ENCODE data around the gene SGMS1. TPM values are rescaled to one million over a fixed set of nuclear protein-coding genes. Genes with fewer than 3 reads are reported as not detected.
"Not testable (repeated sequence)": the region's sequence is repeated elsewhere in the genome, so short reads cannot be mapped to it uniquely, and the experiment has no call there.

The SGMS1 gene
- total and polyA plus RNA-seq, 4 experiments from 2014 or later = 10.0 to 33.0 (median 20.3) TPM

DNA sequence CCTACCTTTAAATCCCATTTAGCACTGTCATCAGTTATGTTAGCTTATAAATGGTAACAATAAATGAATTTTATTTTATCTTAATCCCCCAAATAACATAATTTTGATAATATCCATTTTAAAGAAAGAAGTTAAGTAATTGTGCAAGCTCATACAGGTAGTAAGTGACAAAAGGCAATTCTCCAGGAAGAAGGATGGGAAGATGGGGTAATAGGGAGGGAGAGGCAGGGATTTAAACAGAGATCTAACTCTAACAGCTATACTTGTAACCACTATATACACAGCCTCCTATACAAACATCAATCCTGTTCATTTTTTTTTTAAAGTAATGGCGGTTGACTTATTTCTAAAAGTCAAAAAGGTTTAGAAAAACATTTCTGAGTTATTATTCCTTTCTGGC is 119.4 kb downstream of the SGMS1 start:
- no peak overlapping the region for H3K27ac ChIP-seq (ENCODE audit: low read depth, low read length)
- no peaks in the 10 kb centered on the region for H3K9me3 ChIP-seq (ENCODE audit: control insufficient read depth in 1 of 2, low read length in 2 of 2)
- intact Hi-C loops (cut with micrococcal nuclease) = no loop called here
- peaks cover 41% of the 10 kb centered on the region for H3K4me1 ChIP-seq (ENCODE audit: insufficient read depth, low read length)
- Mint-ChIP-seq H3K4me3 (no peak overlapping the region), H3K9me3 (no peaks in the 10 kb centered on the region), H3K27ac (no peak overlapping the region), H3K27me3 (no peaks in the 10 kb centered on the region), H3K4me1 (peaks cover 37 to 60% (median 51%) of the 10 kb centered on the region in 4 donors), H3K36me3 (peaks cover 7 to 14% of the 10 kb centered on the region in 2 donors)
- CTCF ChIA-PET (ENCODE audit: partially characterized antibody) = interaction anchor here (0.7 to 1.2 kb wide), 2 partner anchors 84 to 118 kb away, joined by 3 read pairs; no protein-coding TSS in a partner anchor
- H3K4me3 ChIP-seq (ENCODE audit: low read length in 2 of 2) = no peak overlapping the region
- H3K27me3 ChIP-seq (ENCODE audit: insufficient read depth, low read length) = no peaks in the 10 kb centered on the region
- POLR2A ChIA-PET (ENCODE audit: partially characterized antibody) = no interaction called here
- no peak for DNase-seq
- H3K36me3 ChIP-seq (ENCODE audit: insufficient read depth, low read length) = no peaks in the 10 kb centered on the region

DNA sequence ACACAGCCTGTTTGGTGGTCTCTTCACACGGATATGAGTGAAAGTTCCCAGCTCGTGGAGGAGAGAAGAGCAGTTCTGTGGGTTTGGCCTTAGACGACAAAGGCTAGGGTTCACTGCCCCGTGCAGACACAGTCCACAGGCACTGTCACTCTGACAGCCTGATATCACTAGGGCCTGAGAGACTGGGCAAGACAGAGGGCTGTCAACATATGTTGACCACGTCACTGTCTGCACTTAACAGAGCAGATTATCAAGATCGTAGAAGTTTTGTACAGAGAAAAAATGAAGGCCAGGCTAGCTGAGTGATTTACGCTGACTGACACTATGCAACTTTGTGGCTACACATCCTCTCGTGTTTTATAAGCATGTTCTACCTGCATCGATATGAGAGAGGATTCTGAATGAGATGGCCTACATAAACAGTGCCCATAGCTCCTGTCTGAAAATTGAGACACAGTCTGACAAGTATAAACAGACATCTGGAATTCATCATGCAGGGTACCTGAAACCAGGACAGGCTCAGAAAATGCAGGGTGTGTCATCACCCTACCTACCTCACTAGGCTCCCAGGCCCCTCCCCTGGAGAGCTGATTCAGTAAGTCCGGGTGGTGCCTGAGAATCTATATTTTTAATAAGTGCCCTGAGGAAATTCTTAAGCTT is 120.0 kb downstream of the SGMS1 start:
- no peaks in the 10 kb centered on the region for H3K27me3 Mint-ChIP-seq
- H3K9me3 Mint-ChIP-seq = no peaks in the 10 kb centered on the region
- Histone ChIP-seq H3K27me3 (ENCODE audit: insufficient read depth, low read length) (no peaks in the 10 kb centered on the region), H3K27ac (ENCODE audit: low read depth, low read length) (no peak overlapping the region), H3K9me3 (ENCODE audit: control insufficient read depth in 1 of 2, low read length in 2 of 2) (no peaks in the 10 kb centered on the region), H3K4me3 (ENCODE audit: low read length in 2 of 2) (no peak overlapping the region), H3K36me3 (ENCODE audit: insufficient read depth, low read length) (no peaks in the 10 kb centered on the region), H3K4me1 (ENCODE audit: insufficient read depth, low read length) (peaks cover 35% of the 10 kb centered on the region)
- ChIA-PET CTCF (ENCODE audit: partially characterized antibody) (interaction anchor here (0.7 to 1.2 kb wide), 2 partner anchors 84 to 119 kb away, joined by 3 read pairs; no protein-coding TSS in a partner anchor), POLR2A (ENCODE audit: partially characterized antibody) (no interaction called here)
- H3K4me3 Mint-ChIP-seq = no peak overlapping the region
- no peak for DNase-seq
- H3K36me3 Mint-ChIP-seq = peaks cover 7 to 18% of the 10 kb centered on the region in 2 donors
- H3K27ac Mint-ChIP-seq = peak overlapping the region in 1 of 7 donors; percentile 67
- peaks cover 32 to 54% (median 46%) of the 10 kb centered on the region in 4 donors for H3K4me1 Mint-ChIP-seq
- intact Hi-C loops (cut with micrococcal nuclease) = no loop called here

DNA sequence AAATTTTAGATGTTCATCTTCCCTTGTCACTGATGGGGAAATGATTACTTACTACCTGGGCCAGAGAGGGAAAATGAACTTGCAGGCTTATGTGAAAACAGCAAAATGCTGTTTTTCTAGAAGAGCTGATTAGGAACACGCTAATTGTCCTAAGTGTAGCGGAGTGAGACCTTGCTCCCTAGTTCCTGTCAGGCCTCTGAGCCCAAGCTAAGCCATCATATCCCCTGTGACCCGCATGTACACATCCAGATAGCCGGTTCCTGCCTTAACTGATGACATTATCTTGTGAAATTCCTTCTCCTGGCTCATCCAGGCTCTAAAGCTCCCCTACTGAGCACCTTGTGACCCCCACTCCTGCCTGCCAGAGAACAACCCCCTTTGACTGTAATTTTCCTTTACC is 120.6 kb downstream of the SGMS1 start:
- DNase-seq; H3K9me3 ChIP-seq (ENCODE audit: control insufficient read depth in 1 of 2, low read length in 2 of 2); intact Hi-C loops (cut with micrococcal nuclease); H3K27me3 ChIP-seq (ENCODE audit: insufficient read depth, low read length); H3K4me3 Mint-ChIP-seq; POLR2A ChIA-PET (ENCODE audit: partially characterized antibody); H3K36me3 ChIP-seq (ENCODE audit: insufficient read depth, low read length); H3K4me3 ChIP-seq (ENCODE audit: low read length in 2 of 2); H3K27ac ChIP-seq (ENCODE audit: low read depth, low read length); H3K27me3 Mint-ChIP-seq; H3K9me3 Mint-ChIP-seq: not testable (repeated sequence)
- peaks cover 30 to 48% (median 39%) of the 10 kb centered on the region in 4 donors for H3K4me1 Mint-ChIP-seq
- H3K36me3 Mint-ChIP-seq = peaks cover 9 to 22% of the 10 kb centered on the region in 2 donors
- H3K4me1 ChIP-seq (ENCODE audit: insufficient read depth, low read length) = peaks cover 29% of the 10 kb centered on the region
- peak overlapping the region in 2 of 7 donors; percentile 63 to 67 for H3K27ac Mint-ChIP-seq
- CTCF ChIA-PET (ENCODE audit: partially characterized antibody) = interaction anchor here (1.2 kb wide), 1 partner anchor 83 kb away, joined by 3 read pairs; no protein-coding TSS in a partner anchor

DNA sequence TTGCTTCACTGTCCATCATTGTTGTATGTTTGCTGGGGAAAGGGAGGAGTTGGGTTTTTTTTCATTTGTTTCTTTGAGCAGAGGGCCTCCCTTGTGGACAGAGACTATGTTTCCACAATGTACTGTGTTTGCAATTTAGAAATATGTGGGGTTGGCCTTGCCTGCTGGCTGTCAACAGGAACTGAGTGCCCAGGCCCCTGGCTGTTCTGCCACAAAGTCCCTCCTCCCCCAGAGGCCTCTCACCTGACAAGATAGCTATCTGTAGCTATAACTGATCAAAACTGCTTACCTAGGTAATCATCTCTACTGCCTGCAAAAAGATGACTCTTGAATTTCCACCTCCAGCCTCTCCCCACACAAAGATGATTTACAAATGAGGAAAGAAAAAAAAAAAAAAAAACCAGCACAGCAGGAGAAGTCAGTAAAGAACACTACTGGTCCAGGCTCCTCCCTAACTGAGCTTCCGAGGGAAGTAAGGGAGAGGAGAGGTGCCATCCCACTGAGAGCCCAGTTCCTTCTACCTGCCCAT is 121.8 kb downstream of the SGMS1 start:
- H3K27ac Mint-ChIP-seq = peak overlapping the region in 3 of 7 donors; percentile 3 to 71 (median 7)
- no peak for DNase-seq
- peaks cover 23% of the 10 kb centered on the region for H3K4me1 ChIP-seq (ENCODE audit: insufficient read depth, low read length)
- H3K27me3 ChIP-seq (ENCODE audit: insufficient read depth, low read length) = no peaks in the 10 kb centered on the region
- ChIA-PET CTCF (ENCODE audit: partially characterized antibody) (no interaction called here), POLR2A (ENCODE audit: partially characterized antibody) (no interaction called here)
- no peaks in the 10 kb centered on the region for H3K9me3 Mint-ChIP-seq
- H3K4me3 ChIP-seq (ENCODE audit: low read length in 2 of 2) = no peak overlapping the region
- H3K9me3 ChIP-seq (ENCODE audit: control insufficient read depth in 1 of 2, low read length in 2 of 2) = no peaks in the 10 kb centered on the region
- H3K36me3 ChIP-seq (ENCODE audit: insufficient read depth, low read length) = no peaks in the 10 kb centered on the region
- intact Hi-C loops (cut with micrococcal nuclease) = no loop called here
- H3K4me1 Mint-ChIP-seq = peaks cover 35 to 40% (median 38%) of the 10 kb centered on the region in 4 donors
- H3K36me3 Mint-ChIP-seq = peaks cover 9 to 29% of the 10 kb centered on the region in 2 donors
- H3K27ac ChIP-seq (ENCODE audit: low read depth, low read length) = no peak overlapping the region
- no peaks in the 10 kb centered on the region for H3K27me3 Mint-ChIP-seq
- H3K4me3 Mint-ChIP-seq = peak overlapping the region in 3 of 8 donors; percentile 5 to 15 (median 9)

GRCh38 chr10:50501478-50501877 is 122.3 kb downstream of the SGMS1 start:
- H3K36me3 ChIP-seq (ENCODE audit: insufficient read depth, low read length) = no peaks in the 10 kb centered on the region
- no peak for DNase-seq
- H3K27me3 ChIP-seq (ENCODE audit: insufficient read depth, low read length) = no peaks in the 10 kb centered on the region
- POLR2A ChIA-PET (ENCODE audit: partially characterized antibody) = no interaction called here
- no peak overlapping the region for H3K27ac Mint-ChIP-seq
- H3K4me3 ChIP-seq (ENCODE audit: low read length in 2 of 2) = no peak overlapping the region
- H3K4me1 Mint-ChIP-seq = peaks cover 35 to 38% (median 38%) of the 10 kb centered on the region in 4 donors
- H3K9me3 ChIP-seq (ENCODE audit: control insufficient read depth in 1 of 2, low read length in 2 of 2) = no peaks in the 10 kb centered on the region
- intact Hi-C loops (cut with micrococcal nuclease) = no loop called here
- H3K9me3 Mint-ChIP-seq = no peaks in the 10 kb centered on the region
- no peak overlapping the region for H3K27ac ChIP-seq (ENCODE audit: low read depth, low read length)
- peaks cover 20% of the 10 kb centered on the region for H3K4me1 ChIP-seq (ENCODE audit: insufficient read depth, low read length)
- CTCF ChIA-PET (ENCODE audit: partially characterized antibody) = no interaction called here
- peaks cover 9 to 31% of the 10 kb centered on the region in 2 donors for H3K36me3 Mint-ChIP-seq
- no peak overlapping the region for H3K4me3 Mint-ChIP-seq
- H3K27me3 Mint-ChIP-seq = no peaks in the 10 kb centered on the region

DNA sequence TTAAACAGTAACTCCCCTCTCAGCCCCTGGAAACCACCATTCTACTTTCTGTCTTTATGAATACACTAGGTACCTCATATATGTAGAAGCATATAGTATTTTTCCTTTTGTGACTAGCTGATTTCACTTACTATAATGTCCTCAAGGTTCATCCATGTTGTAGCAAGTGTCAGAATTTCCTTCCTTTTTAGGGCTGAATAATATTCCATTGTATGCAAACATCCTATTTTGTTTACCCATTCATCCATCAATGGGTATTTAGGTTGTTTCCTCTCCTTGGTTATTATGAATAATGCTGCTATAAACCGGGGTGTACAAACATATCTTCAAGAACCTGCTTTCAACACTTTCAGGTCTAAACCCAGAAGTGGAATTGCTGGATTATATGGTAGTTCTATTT is 125.3 kb downstream of the SGMS1 start:
- no peaks in the 10 kb centered on the region for H3K9me3 ChIP-seq (ENCODE audit: control insufficient read depth in 1 of 2, low read length in 2 of 2)
- POLR2A ChIA-PET (ENCODE audit: partially characterized antibody) = no interaction called here
- DNase-seq = no peak
- H3K4me1 Mint-ChIP-seq = peaks cover 27 to 32% (median 31%) of the 10 kb centered on the region in 4 donors
- H3K27ac ChIP-seq (ENCODE audit: low read depth, low read length) = no peak overlapping the region
- H3K4me3 Mint-ChIP-seq = no peak overlapping the region
- H3K36me3 Mint-ChIP-seq = peaks cover 15 to 35% of the 10 kb centered on the region in 2 donors
- H3K4me1 ChIP-seq (ENCODE audit: insufficient read depth, low read length) = peaks cover 14% of the 10 kb centered on the region
- no peaks in the 10 kb centered on the region for H3K27me3 ChIP-seq (ENCODE audit: insufficient read depth, low read length)
- no peaks in the 10 kb centered on the region for H3K36me3 ChIP-seq (ENCODE audit: insufficient read depth, low read length)
- no peak overlapping the region for H3K27ac Mint-ChIP-seq
- H3K4me3 ChIP-seq (ENCODE audit: low read length in 2 of 2) = no peak overlapping the region
- H3K27me3 Mint-ChIP-seq = no peaks in the 10 kb centered on the region
- CTCF ChIA-PET (ENCODE audit: partially characterized antibody) = interaction anchor here (1.9 kb wide), 1 partner anchor 8 kb away, joined by 5 read pairs; no protein-coding TSS in a partner anchor
- intact Hi-C loops (cut with micrococcal nuclease) = no loop called here
- peaks cover 0 to under 1% (median 0%) of the 10 kb centered on the region in 8 donors for H3K9me3 Mint-ChIP-seq

DNA sequence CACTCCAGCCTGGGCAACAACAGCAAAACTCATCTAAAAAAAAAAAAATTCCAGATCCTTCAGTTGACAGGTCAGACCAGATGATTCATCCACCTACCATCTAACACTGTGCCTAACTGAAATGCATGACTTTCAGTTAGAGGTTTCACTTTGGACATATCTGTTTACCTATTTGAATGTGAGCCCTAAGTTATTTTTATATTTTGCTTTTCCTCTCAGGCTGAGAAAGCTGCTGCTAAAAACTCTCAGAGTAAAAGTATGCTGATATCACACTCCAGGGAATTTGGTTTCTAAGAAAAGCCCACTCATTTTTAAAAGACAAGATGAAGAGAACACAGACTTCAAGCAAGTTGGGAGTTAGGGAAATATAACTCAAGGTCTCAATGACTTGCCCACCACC is 126.0 kb downstream of the SGMS1 start:
- Mint-ChIP-seq H3K9me3 (peaks cover 0 to 1% (median 0%) of the 10 kb centered on the region in 8 donors), H3K4me3 (no peak overlapping the region), H3K27ac (no peak overlapping the region), H3K27me3 (no peaks in the 10 kb centered on the region), H3K4me1 (peaks cover 25 to 32% (median 26%) of the 10 kb centered on the region in 4 donors), H3K36me3 (peaks cover 15 to 40% of the 10 kb centered on the region in 2 donors)
- no peak overlapping the region for H3K4me3 ChIP-seq (ENCODE audit: low read length in 2 of 2)
- H3K36me3 ChIP-seq (ENCODE audit: insufficient read depth, low read length) = no peaks in the 10 kb centered on the region
- POLR2A ChIA-PET (ENCODE audit: partially characterized antibody) = interaction anchor here (0.7 kb wide), 1 partner anchor 23 kb away, joined by 3 read pairs; no protein-coding TSS in a partner anchor
- H3K9me3 ChIP-seq (ENCODE audit: control insufficient read depth in 1 of 2, low read length in 2 of 2) = no peaks in the 10 kb centered on the region
- intact Hi-C loops (cut with micrococcal nuclease) = no loop called here
- no peak for DNase-seq
- H3K4me1 ChIP-seq (ENCODE audit: insufficient read depth, low read length) = peaks cover 10% of the 10 kb centered on the region
- H3K27me3 ChIP-seq (ENCODE audit: insufficient read depth, low read length) = no peaks in the 10 kb centered on the region
- CTCF ChIA-PET (ENCODE audit: partially characterized antibody) = interaction anchor here (0.8 kb wide), 1 partner anchor 13 kb away, joined by 3 read pairs; no protein-coding TSS in a partner anchor
- H3K27ac ChIP-seq (ENCODE audit: low read depth, low read length) = no peak overlapping the region

All from CD4-positive, alpha-beta memory T cell (primary cell).